ENCODE measurements around the gene NPAS3.

NPAS3 gene

GRCh38 chr14:33017016-33017415 is 78.3 kb downstream of the NPAS3 start:
- DNase-seq = no peak

DNA sequence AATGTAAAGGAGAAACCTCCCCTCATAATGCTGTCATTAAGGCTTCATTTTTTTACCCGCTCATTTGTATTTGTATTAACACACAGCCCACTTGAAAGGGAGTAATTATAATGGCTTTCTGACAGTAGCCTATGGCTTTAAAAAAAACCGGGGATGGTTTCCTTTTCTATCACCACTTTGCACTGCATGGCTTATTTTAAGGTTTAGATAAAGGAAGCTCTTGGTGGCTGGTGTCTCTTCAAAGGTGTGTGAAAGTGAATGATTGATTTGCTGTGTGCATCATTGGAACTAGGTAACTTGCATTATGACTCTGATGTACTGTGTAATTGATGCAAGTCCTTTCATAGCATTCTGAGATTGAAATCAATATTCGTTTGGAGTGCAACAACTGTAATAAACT is 80.7 kb downstream of the NPAS3 start:
- no peak for DNase-seq

GRCh38 chr14:33026850-33027430 is 88.3 kb downstream of the NPAS3 start:
- no peak for DNase-seq

GRCh38 chr14:33029511-33029910 is 90.8 kb downstream of the NPAS3 start:
- no peak for DNase-seq

- no peak for DNase-seq
These were observed 91.7 kb downstream of the NPAS3 start for GRCh38 chr14:33030386-33030785.

- DNase-seq = no peak
These were observed 96.9 kb downstream of the NPAS3 start for GRCh38 chr14:33035416-33036194.

DNA sequence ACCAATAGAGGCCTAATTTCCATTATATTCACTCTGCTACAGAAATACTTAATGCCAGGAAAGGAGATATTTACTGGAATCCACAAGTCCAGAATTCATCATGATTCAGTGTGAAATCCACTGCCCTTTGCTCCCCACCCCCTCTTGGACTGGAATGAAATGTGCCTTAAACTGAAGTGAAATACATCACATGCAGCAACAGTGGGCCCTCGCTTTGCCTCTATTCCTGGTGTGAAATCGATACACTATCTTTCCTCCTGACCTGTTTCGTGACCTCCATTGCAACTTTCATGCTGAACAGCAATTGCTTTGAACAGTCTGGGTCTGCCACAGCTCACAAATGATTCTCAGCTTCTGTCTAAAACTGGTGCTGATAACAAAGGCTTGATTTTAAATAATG is 100.6 kb downstream of the NPAS3 start:
- DNase-seq = no peak

- no peak for DNase-seq
These were observed 101.9 kb downstream of the NPAS3 start for GRCh38 chr14:33040372-33041140.

DNA sequence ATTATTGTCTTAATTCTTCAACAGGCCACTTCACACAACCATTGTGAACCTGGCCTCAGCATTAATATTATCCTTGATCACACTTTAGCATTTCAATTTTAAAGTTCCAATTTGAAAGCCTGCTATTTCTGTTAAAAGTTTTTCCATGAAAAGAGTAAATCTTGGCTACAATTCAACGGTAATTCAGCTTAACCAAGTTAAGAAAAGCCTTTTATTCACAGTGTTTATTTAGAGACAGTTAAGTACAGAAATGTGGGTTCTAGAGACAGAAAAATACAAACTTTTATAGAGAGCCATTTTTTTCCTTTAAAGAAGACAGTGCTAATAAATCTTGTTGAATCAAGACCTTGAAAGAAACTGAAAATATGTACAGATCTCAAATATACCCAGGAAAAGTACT is 103.9 kb downstream of the NPAS3 start:
- DNase-seq = no peak

- DNase-seq = no peak
These were observed 107.1 kb downstream of the NPAS3 start for GRCh38 chr14:33045760-33046159.

DNA sequence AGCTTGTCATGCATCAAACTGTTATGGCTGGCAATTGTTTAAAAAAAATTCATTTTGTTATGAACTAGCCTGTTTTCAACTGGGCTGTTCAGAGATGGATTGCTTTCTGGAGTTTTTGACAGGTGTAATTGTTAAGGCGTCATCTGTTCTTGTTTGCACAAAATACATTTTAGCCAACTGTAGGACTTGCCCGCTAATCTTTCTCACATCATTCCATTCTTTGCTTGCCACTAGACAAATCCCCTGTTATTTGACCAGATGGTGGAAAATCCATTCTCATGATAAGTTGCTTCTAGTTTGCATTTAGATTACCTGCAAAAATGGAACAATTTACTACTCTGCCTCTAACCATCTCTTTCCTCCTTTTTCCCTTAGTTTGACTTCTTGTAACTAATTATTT is 114.3 kb downstream of the NPAS3 start:
- DNase-seq = no peak

- DNase-seq = no peak
These were observed 117.5 kb downstream of the NPAS3 start for GRCh38 chr14:33056213-33056612.

- DNase-seq = no peak
These were observed 118.9 kb downstream of the NPAS3 start for GRCh38 chr14:33057585-33057984.

- DNase-seq = no peak
These were observed 123.1 kb downstream of the NPAS3 start for GRCh38 chr14:33061667-33062325.

DNA sequence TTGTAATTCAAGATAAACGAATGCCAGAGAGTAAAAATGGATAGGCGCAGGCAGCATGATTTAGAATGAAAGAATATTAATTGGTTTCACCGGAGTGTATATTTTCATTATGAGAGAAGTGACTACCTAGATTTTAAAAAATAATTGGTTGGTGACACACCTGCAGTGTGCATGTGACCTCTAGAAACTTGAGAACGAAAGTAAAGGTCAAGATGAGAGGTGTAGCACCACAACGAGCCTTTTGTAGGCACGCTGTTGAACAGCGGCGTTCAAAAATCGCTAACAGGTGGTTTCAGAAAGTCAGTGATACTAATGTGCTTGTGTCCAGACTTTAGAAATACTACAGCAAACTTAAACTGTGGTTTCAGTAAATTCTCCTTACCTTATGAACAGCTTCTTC is 123.8 kb downstream of the NPAS3 start:
- no peak for DNase-seq

DNA sequence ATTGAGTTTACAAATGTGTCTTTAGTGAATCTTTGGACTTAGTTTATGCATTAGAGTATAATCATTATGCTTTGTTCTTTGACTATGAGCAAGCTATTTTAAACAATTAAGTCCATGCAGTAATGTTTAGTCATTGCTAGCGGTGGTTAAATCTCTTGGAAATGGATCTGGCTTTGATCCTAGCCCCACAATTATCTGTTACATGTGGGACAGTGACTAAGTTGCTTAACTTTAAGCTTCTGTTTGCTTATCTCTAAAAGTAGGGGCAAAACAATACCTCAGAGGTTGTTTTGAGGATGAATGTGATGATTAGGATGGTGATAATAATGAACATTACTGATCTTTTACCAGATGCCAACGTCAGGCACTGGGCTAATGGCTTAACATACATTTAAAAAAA is 124.2 kb downstream of the NPAS3 start:
- no peak for DNase-seq

DNA sequence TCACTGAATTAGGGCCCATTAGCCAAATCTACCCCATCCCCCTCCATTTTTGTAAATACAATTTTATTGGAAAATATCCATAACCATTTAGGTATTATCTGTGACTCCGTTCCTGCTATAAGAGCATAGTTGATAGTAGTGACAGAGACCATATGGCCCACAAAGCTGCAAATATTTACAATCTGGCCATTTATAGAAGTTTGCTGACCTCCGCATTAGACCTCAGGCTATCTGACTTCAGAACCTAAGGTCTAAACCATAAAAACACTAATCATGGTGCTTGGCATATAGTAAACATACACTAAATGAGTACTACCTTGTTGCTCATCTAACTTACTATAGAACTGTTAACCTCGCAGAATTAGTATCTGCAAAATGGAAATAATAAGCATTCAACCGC is 124.8 kb downstream of the NPAS3 start:
- no peak for DNase-seq

- no peak for DNase-seq
These were observed 127.0 kb downstream of the NPAS3 start for GRCh38 chr14:33065634-33066033.

- DNase-seq = no peak
These were observed 129.4 kb downstream of the NPAS3 start for GRCh38 chr14:33068040-33068439.

GRCh38 chr14:33068626-33069025 is 129.9 kb downstream of the NPAS3 start:
- DNase-seq = no peak

DNA sequence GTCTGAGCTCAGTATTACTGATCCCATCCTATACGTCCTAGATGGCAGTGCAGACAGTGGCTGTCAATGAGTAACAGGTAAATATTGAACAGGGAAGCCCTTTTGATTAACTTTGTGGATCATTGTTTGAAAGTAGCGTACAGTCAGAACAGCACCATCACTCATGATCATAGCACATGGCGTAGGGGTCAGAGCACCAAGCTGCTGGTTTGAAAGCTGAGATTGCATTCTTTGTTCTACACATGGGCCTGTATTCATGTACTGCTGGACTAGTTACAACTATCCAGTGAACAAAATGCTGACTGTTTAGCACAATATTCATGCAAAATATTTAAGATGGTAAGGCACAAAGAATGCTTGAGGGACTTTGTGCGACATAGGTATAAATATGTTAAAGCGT is 131.8 kb downstream of the NPAS3 start:
- DNase-seq = no peak

- DNase-seq = no peak
These were observed 134.3 kb downstream of the NPAS3 start for GRCh38 chr14:33073023-33073422.

GRCh38 chr14:33081259-33081658 is 142.6 kb downstream of the NPAS3 start:
- DNase-seq = no peak

- no peak for DNase-seq
These were observed 147.1 kb downstream of the NPAS3 start for GRCh38 chr14:33085799-33086198.
